ENCODE results near the gene SCAF1.

Gene SCAF1

GRCh38 chr19:49686503-49687088 lies 44.6 kb downstream of the SCAF1 start:
- no peak for FAIRE-seq

- FAIRE-seq, result no peak
Observed at GRCh38 chr19:49687150-49687549, 45.1 kb downstream of the SCAF1 start.

- FAIRE-seq, result no peak
Observed at GRCh38 chr19:49687566-49688316, 45.7 kb downstream of the SCAF1 start.

- FAIRE-seq, result no peak
Observed at GRCh38 chr19:49688531-49689132, 46.6 kb downstream of the SCAF1 start.

GRCh38 chr19:49689133-49690078 lies 47.4 kb downstream of the SCAF1 start, which contains the start of gene ADM5:
ADM5 (plus strand) TSS chr19:49689594; CDS start chr19:49689838, 244 bp downstream.
- no peak for FAIRE-seq

GRCh38 chr19:49690079-49690655 lies 48.2 kb downstream of the SCAF1 start:
- FAIRE-seq, result no peak

GRCh38 chr19:49690656-49691242 lies 48.7 kb downstream of the SCAF1 start, which contains the start of gene CPT1C:
CPT1C (plus strand) TSS chr19:49691116; CDS start chr19:49692253, 1,137 bp downstream.
- no peak for FAIRE-seq

GRCh38 chr19:49691243-49692146 lies 49.5 kb downstream of the SCAF1 start:
- no peak for FAIRE-seq

- no peak for FAIRE-seq
Observed at GRCh38 chr19:49692147-49692506, 50.1 kb downstream of the SCAF1 start.

GRCh38 chr19:49696115-49696514 lies 54.1 kb downstream of the SCAF1 start:
- FAIRE-seq, result no peak

GRCh38 chr19:49696865-49697264 lies 54.9 kb downstream of the SCAF1 start:
- no peak for FAIRE-seq

GRCh38 chr19:49699364-49699763 lies 57.4 kb downstream of the SCAF1 start:
- no peak for FAIRE-seq

- FAIRE-seq, result no peak
Observed at GRCh38 chr19:49700563-49700962, 58.6 kb downstream of the SCAF1 start.

GRCh38 chr19:49701271-49701786 lies 59.3 kb downstream of the SCAF1 start:
- FAIRE-seq, result no peak

GRCh38 chr19:49704888-49705642 lies 63.1 kb downstream of the SCAF1 start:
- FAIRE-seq, result no peak

- no peak for FAIRE-seq
Observed at GRCh38 chr19:49705919-49706318, 63.9 kb downstream of the SCAF1 start.

Data from islet of Langerhans (tissue), 1 donor.